Stimulated activated CD4-positive, alpha-beta T cell treated with anti-CD3 and anti-CD28 coated beads, Interleukin-12 subunit alpha, Interleukin-12 subunit beta, amount 100 ng/mL, for 48 hours (primary cell): Measurements from ENCODE around the gene PREX1.

Source experiments
- DNase-seq, 3 donors: peaks; one replicate each; pipeline ENCODE4 v3.0.0-alpha.2; 2020; ENCODE audit warnings: low read depth in 2 of 3, low spot score in 1 of 3

Gene PREX1

DNA sequence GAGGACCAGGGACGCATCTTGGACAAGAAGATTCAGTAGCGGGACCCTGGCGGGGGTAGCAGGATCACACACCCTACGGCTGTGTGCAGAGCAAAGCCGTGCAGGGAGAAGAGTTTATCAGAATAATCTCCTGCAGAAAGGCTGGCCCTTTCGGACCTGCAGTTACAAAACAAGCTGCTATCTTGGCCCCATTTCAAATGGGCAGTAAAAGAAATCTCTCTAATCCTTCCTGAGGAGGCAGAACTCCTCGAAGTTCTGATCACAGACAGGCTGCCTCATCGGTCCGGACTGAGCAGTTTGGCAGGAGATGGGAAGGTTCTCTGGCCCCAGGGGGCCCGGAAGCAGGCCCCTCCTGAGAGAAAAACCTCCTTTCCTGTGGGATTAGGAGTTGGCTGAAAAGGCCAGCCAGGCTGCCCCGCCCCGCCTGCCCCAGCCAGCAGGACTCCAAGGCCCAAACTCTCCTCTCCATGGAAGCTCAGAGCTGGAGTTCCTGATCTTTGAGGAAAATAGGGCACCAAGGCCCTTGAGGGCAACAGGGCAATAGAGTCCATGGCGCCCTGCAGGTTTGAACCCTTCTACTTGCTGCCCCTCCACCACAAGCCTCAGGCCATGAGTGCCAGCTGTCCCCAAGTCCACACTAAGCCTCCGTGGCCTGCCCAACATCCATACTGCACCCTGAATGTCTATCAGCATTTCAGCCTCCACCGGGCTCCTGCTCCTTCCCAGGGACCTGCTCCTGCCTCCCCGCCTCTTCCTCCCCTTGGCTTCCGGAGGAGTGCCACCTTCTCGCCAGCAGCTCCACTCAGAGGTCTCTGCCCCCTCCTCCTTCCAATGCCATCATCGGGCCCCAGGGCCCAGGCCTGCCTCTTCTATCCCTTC, 141.3 kb downstream of the PREX1 start:
- no peak for DNase-seq

DNA sequence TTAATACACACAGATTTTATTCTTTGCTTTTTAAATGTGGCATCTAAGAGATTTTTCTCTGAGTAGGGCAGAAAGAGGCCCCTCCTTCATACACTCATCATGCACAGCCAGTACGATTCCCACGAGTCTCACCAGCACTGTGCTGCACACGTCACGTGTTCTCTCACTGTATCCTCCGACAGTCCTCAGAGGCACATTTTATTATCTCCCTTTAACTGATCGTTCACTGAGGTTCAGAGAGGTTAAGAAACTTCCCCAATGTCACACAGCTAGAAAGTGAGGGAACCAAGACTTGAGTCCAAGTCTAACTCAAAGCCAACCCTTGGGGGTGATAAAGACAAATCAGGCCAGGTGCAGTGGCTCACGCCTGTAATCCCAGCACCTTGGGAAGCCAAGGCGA, 142.5 kb downstream of the PREX1 start:
- no peak for DNase-seq

DNA sequence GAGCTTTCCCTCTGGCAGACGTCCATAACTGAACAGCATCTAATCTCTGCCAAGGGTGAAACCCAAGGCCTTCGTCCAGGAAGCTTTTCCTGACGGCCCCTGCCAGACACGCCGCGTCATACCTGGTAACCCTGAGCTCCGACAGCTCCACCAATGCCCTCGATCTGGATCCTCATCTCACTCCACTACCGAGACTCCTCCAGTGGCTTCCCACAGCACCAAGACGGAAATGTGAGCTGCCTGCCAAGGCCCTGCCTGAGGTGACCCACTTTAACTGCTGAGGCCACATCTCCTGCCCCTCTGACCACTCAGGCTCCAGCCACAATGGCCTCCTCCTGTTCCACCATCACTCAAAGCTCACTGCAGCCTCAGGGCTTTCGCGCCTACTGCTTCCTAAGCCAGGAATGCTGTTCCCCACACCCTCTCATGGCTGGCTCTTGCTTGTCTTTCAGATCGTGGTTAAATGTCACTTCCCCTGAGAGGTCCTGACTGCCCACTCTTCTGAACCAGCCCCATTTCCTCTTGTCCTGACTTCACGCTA, 143.2 kb downstream of the PREX1 start:
- no peak for DNase-seq

DNA sequence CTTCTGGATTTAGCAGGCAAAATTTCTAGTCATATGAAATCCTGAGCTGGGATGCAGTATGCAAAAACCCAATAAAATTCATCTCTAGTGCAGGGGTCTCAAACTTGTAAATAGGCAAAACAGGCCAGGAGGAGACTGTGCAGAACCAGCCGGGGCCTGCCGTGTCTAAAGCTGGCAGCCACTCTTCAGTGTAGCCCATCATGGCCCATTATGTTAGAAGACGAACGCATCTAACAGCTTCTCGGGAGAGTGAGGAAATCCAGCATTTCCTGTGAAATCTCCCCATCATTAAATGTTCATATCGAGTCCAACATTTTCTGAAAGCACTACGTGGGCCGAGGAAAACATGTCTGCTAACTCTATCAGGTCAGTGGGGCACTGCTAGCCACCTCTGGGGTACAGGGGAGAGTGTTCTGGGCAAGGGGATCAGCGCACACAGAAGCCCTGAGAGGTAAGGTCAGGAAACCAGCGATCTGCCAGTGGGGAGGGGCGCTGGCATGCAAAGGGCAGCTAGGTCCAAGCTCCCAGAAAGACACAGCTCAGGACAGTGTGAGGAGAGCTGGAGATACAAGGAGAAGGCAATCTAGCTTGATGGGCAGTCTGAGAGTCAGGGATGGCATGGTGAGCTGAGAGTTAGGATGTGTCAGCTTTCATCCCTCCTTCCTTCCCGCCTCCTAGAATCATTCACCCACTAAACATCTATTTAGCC, 144.2 kb downstream of the PREX1 start:
- no peak for DNase-seq

DNA sequence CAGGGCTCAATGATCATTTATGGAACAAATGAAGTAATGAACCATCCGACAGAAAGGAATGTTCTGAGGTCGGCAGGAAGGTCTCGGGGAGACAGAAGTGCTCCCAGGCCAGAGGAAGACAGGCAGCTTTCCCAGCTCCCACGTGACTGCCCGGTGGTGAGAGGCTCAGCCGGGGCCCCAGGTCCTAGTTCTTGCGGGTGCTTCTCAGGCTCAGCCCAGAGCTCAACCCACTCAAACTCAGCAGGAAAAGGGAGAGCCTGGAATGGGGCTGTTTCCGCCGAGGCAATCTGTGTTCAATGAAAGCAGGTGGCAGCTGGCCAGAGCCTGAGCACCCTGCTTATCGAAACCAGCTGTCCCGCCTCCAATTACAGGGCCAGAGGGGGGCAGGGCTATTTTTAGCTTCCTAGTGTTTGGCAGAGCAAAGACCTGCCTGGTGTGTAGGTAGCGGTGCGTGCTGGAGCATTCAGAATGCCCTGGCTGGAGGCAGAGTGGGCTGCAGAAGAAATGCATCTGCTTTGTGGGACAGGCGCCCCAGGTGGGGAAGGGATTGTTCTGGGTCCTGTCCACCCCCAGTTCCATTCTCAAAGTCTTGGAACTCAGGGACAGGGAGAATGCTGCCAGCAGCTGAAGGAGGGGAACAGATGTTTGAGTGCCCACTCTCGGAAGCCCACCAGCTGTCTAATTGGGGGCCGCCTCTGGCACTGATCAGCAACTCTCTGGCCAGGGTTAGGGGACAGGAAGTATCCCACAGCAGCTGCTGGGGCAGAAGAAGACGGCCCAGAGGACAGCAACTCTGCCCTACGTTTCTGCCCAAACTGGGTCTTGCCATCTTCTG, 145.1 kb downstream of the PREX1 start:
- no peak for DNase-seq

DNA sequence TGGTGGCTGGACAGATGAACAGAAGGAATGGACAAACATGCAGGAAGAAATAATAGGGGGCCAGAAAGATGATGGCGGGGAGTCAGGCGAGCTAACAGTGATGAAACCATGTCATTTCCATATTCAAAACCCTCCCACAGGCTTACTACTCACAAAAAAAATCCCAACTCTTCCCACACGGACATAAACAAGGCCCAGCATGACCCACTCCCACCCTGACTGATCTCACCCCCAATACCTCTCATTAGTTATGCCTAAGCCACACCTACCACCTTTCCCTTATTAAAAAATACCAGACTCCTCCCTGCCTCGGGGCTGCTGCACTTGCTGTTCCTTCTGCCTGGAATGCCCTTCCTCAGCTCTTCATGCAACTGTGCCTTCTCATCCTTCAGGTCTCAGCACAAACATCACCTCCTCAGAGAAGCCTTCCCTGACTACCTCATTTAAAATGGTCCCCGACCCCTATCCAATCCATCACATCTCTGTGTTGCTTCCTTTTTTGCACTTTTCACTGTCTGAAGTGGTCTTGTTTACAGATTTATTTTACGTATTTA, 145.8 kb downstream of the PREX1 start:
- DNase-seq: no peak

DNA sequence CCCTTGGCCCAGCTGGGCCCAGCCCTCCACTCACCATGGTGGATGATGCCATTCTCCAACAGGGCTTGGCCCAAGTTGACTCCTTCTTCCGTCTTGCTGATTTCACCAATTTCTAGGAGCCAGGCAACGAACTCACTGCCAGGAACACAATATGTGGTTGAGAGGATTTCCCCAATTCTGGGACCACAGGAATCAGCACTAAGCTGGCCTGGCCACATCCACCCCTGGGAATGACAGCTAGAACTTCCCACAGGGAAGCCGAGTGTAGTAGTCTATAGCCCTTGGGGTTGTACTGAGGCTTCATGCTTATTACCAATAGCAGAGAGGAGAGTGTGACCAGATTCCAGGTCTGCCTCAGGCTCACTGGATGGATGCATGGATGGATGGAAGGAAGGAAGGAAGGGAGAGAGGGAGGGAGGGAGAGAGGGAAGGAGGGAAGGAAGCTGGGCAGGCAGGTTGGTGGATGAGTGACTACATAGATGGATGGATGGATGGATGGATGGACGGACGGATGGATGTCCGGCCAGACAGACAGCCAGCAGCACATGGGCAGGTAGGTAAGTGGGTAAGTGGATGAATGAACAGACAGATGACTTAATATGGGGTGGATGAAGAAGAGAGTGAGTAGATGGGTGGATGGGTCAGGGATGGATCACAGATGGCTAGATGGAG, 146.5 kb downstream of the PREX1 start:
- no peak for DNase-seq

DNA sequence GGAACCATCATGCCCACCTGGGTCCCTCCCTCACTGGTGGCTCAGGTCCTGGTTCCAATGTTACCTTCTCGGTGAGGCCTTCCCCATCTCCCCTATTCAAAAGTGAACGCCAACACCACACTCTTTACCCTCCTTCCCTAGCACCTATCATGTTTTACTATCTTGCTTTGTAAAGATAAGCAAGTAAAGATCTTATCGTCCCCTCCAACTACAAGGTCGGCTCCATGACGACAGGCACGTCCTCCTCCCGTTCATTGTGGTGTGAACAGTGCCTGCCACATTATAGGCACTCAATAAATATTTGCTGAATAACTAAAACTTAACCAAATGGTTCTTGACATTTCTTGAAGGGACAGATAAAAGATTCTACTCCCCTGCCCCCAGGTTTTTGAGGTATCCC, 147.1 kb downstream of the PREX1 start:
- DNase-seq: no peak

DNA sequence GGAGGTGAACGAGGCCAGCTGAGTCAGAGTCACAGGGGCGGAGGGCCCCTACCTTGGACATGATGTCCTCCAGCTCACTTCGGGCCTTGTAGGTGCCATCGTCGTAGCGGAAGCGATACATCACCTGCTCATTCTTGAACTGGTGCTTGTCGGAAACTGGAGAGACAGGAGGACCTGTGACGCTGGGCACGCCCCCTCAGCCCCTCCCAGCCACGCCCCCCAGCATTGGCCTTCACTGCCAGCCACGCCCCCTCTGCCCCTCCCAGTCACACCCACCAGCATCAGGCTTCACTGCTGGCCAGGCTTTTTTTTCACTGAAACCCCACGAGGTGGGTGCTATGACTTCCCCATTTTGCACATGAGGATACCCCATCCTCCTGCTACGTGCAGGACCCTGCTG, 148.2 kb downstream of the PREX1 start:
- DNase-seq: no peak

DNA sequence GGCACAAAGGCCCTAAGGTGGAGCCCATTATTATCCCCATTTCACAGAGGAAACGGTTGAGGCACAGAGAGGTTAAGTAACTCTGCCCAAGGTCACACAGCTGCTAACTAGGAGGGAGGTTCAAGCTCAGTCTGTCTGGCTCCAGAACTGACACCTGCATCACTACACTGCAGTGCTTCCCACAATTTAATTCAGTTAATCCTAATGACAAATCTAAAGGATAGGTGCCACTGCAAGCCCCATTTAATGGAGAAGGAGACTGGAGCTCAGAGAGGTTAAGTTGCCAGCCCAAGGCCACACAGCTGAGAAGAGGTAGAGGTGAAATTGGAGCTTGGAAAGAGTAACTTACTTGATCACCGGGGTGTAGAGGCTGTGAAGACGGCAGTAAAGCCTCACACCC, 148.8 kb downstream of the PREX1 start:
- DNase-seq: no peak

DNA sequence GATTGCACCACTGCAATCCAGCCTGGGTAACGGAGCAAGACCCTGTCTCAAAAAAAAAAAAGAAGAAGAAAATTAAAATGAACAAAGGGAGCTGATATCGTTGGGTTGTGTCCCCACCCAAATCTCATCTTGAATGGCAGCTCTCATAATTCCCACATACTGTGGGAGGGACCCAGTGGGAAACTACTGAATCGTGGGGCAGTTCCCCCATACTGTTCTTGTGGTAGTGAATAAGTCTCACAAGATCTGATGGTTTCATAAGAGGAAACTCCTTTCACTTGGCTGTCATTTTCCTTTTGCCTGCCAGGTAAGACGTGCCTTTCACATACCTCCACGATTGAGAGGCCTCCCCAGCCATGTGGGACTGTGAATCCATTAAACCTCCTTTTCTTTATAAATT, 149.4 kb downstream of the PREX1 start:
- DNase-seq: no peak

DNA sequence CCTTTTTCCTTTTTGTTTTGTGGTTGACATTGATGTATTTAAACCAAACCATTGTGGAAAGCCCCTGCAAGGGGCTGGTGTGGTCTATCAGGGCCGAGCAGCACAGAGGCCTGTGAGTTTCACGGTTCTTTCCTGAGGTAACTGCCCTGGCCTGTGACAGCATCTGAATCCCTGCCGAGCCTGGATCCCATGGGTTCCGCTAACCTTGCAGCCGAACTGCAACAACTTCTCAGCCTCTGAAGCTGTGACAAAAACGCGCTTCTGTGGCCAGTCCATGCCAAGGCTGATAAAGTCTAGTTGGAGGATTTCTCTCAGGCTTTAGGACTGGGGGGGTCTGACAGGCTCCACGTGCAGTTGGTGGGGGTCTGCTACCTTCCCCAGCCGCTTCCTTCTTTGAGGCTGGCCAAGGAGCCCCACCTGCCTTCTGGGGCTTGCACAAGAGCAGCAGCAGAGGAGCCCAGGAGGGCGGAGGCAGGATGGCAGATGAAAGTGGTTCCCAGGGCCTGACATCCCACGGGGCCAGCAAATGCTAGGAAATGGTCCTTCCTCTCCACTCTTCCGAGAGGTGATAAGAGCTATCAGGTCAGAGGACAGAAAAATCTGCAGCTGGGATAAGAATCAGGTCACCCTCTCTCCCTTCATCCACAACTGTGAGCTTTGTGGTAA, 150.9 kb downstream of the PREX1 start:
- DNase-seq: no peak

DNA sequence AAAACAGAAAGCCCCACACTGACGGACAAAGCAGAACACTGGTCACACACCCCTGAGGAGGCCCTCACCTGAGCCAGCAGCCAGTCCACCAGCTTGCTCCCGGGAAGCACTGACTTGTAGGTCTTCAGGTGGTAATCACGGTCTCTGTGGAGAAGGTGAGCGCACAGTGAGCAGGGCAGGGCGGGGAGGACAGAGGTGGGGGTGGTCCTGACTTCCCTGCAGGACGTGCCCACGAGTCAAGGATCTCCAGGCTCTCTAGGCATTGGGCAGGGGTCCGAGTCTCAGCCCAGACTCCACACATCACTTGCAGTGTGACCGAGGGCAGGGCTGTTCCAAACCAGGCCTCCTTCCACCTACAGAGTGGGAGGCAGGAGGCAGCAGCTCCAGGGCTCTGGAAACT, 151.7 kb downstream of the PREX1 start:
- DNase-seq: no peak

DNA sequence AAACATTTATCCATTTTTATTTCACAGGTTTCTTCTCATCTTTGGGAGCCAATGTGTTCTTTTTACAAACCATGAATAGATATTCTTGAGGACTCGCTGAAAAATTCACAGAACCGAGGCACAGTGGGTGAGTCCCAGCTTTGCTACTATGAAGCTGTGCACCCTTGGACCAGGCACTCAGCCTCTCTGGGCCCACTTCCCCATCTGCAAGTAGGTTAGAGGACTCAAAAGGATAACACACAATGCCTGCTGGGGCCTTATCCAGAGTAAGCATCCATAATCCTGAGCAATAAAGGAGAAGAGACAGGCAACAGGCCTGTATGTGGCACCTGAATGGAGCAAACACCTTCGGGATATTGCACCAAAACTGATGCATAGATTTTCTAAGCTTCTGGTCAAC, 153.3 kb downstream of the PREX1 start:
- DNase-seq: no peak

DNA sequence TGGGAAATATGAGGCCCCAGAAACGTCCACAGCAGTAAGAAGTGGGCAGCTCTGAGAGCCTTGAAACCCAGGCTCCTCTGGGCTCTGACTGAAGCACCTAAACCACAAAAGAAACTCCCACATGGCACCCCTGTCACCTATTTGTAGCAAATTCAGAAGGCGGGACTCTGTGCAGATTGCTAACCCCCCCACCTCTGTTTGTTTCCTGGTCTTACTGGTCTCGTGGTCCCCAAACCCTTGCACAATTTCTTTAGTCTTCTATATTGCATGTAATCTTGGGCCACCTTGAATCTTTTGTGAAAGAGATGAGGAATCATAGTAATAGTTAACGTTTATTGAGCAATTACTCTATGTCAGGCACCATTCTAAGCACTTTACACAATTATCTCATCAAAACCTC, 154.3 kb downstream of the PREX1 start:
- no peak for DNase-seq

DNA sequence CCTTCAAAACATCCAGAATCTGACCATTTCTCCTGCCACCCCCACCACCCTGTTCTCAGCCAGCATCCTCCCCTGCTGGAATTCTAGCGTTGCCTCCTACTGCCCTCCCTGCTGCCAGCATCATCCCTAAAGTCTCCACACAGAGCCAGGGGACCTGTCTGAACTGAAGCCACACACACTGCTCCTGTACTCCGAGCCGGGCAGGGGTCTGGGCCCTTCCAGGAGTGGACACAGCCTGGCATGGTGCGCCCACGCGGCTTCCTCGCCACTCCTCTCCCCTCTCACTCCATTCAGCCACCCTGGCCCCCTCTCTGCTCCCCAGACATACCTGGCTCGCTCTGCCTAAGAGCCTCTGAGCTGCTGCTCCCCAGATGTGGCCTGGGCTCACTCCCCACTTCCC, 155.5 kb downstream of the PREX1 start:
- DNase-seq: no peak

DNA sequence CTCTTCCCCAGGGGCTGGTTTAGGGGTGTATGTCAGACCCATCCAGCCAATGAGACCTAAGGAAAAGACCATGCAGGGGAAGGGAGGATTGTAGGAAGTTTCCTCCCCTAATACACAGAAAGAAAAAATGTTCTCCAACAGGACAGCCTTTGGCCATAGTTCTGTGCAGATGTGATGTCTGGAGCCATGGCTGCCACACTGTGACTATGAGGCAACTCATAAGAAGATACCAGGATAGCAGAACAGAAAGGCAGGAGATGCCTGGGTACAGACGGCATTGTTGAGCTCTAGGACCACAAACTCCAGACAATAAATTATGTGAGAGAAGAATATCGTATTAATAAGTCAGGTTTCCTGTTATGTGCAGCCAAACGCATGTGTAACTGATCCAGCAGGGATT, 156.7 kb downstream of the PREX1 start:
- no peak for DNase-seq

DNA sequence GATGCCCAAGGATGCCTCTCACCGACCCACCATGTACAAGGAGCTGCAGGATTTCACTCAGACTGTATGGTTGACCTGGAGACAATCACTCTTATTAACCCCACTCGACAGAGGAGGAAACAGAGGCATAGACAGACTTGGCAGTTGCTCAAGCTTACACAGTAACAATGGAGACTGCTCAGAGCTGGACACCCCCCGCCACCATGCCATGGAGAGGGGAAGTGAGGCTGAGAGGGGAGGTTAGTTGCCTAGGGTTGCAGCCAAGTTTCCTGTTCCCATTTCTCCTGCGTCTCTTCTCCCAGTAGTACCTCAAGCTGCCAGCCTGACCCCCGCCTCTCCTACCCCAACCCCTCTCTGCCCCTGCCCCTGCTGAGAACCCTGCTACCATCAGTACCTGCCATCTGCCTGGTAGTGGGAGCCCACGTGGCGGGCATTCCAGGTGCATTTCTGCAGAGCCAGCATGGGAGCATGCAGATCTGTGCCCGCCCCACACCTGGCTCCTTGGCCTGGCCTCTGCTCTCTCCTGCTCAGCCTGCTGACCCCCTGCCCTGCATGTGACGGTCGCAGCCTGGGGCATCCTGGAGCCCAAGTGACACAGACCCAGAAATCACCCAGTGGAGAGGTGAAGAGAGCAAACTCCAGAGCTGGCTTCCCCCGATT, 157.7 kb downstream of the PREX1 start:
- no peak for DNase-seq

DNA sequence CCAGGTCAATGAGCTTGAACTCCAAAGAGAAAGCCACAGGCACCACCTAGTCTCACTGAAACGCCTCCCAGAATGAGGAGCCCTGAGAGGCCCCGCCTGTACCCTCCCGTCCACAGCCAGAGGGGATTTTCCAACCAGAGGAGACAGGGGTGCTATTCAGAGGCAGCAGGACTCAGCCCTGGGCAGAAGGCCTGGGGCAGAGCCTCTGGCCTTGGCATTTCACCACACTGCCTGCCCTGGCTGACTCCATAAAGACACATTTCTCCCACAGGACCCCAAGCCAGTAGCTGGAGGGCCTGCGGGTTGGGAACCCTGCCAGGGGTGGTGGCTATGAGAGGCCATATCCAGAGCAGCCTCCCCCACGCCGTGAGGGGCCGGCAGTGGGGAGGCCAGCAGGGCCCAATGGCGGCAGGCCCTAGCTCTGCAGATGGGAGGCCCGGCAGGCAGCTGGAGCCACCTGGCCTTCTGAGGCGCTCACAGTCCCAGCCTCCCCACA, 159.3 kb downstream of the PREX1 start:
- no peak for DNase-seq
